ENCODE data around the gene WFIKKN2. TPM values are rescaled to one million over a fixed set of nuclear protein-coding genes. Genes with fewer than 3 reads are reported as not detected.

Gene WFIKKN2
- total RNA-seq, 4 donors from 2014 or later, result 0.16 TPM; not detected in 3

DNA sequence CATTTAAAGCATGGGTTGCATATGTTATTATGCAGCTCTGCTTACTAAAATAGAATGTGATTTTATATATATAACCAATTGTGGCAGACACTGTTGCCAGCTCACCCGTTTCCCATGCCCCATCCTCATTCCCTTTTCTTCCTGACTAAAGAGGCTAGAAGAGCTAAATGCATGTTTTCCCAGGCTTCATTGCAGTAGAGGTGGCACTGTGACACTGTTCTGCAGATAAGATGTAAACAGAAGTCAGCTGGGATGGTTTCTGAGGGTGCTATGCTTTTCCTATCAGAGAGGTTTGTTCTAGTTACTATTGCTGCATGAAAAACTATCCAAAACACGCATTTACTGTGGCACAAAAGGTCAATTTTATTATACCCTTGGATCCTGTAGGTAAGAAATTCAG, 36.5 kb downstream of the WFIKKN2 start:
- TF ChIP-seq, protein P1, sequence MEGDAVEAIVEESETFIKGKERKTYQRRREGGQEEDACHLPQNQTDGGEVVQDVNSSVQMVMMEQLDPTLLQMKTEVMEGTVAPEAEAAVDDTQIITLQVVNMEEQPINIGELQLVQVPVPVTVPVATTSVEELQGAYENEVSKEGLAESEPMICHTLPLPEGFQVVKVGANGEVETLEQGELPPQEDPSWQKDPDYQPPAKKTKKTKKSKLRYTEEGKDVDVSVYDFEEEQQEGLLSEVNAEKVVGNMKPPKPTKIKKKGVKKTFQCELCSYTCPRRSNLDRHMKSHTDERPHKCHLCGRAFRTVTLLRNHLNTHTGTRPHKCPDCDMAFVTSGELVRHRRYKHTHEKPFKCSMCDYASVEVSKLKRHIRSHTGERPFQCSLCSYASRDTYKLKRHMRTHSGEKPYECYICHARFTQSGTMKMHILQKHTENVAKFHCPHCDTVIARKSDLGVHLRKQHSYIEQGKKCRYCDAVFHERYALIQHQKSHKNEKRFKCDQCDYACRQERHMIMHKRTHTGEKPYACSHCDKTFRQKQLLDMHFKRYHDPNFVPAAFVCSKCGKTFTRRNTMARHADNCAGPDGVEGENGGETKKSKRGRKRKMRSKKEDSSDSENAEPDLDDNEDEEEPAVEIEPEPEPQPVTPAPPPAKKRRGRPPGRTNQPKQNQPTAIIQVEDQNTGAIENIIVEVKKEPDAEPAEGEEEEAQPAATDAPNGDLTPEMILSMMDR (IDR thresholded peaks at IDR 0.05; ENCODE audit: low read depth), result no peak

DNA sequence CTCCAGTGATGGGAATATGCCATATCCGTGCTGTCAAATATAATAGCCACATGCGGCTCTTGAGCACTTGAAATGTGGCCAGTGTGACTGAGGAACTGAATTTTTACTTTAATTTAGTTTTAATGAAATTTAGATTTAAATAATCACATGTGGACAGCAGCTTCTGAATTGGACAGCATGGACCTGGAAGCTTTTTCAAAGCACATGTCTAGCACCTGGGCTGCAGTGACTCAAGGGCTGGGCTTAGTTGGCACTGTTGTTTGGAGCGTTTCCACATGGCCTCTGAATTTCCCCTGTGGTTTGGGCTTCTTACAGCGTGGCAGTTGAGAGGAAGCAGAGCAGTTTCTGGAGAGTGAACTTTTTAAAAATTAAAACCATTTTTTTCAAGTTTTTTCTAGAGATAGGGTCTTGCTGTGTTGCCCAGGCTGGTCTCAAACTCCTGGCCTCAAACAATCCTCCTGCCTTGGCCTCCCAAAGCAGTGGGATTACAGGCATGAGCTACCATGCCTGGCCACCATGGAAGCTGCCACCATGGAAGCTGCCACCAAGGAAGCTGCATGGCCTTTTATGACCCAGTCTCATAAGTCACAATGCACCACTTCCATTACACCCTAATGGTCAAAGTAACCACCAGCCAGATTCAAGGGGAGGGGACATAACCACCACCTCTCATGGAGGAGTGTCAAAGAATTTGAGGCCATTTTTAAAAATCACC, 37.5 kb downstream of the WFIKKN2 start:
- TF ChIP-seq, protein P1 (IDR thresholded peaks at IDR 0.05; ENCODE audit: low read depth), result no peak

DNA sequence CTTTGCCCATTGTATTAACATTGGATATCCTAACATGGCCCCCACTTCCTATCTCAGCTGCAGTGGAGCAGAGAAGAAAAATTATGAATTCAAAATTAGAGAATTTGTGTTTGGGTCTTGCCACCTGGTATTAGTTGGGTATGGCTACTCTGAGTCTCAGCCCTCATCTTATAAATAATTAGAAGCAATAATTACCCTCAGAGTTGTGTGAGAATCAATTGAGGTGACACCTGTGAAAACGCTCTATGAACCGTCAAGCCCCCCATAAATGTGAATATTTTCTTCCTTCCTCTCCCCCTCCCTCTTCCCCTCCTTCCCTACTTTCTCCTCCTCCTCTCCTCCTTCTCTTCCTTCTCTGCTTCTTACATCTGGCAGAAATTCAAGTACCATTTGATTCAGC, 39.7 kb downstream of the WFIKKN2 start:
- TF ChIP-seq, protein P1 (IDR thresholded peaks at IDR 0.05; ENCODE audit: low read depth), result no peak

DNA sequence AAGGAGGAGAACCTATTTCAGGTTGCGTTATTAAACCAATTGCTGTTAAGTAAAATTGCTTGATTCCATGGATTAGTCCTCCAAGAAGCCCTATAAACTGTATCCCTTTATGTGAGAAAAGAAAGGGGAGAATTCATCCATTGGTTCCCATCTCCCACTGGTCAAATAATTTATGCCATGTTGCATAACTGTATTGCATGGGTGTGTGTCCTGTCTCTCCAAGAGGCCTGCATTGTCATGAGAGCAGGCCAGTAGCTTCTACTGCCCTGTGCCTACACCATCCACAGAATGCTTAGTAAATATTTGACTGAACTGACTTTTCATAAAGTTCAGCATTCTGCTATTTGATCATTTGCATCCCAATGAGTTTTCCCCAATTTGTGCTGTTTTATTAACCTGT, 42.5 kb downstream of the WFIKKN2 start:
- TF ChIP-seq, protein P1 (IDR thresholded peaks at IDR 0.05; ENCODE audit: low read depth), result no peak

DNA sequence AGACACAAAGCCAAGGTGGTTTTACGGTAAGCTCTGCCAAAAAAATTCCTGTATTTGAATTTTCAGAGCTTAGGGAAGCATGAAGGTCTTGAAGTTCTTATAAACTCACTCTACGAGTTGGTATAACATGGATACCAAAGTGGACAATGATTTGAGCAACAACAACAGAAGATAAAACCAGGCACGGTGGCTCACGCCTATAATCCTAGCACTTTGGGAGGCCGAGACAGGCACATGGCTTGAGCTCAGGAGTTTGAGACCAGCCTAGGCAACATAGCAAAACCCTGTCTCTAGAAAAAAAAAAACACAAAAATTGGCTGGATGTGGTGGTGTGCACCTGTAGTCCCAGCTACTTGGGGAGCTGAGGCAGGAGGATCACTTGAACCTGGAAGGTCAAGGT, 43.7 kb downstream of the WFIKKN2 start:
- TF ChIP-seq, protein P1 (IDR thresholded peaks at IDR 0.05; ENCODE audit: low read depth), result no peak

DNA sequence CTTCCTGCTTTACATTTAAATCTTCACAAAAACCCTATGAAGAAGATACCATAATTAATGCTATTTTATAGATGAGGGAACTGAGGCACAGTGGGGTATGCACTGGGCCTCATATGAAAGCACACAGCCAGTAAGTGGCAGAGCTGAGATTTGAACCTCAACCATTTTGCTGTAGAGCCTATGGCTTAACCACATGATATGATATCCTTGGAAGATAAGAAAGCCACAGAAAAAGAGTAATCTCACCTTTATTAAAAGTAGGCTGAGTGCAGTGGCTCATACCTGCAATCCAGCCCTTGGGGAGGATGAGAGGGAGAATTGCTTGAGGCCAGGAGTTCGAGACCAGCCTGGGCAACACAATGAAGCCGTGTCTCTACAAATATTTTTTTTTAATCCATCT, 45.8 kb downstream of the WFIKKN2 start:
- TF ChIP-seq, protein P1 (IDR thresholded peaks at IDR 0.05; ENCODE audit: low read depth), result no peak

DNA sequence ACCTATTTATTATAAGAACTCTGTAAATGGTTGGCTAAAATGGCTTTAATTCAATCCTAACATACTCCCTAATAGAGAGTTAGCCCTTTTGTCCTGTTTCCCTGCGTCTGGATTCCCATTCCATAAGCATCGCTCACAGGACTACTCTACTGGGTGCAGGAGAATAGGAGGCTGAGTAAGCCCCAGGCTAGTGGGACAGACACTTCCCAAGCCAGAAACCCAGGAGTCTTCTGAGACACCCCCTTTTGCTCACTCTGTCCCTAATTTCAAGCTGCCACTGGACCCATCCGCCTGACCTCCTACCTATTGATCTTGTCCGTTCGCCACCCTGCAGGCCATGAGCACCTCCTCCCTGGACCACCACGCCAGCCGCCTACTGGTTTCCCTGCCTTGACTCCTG, 47.5 kb downstream of the WFIKKN2 start:
- TF ChIP-seq, protein P1 (IDR thresholded peaks at IDR 0.05; ENCODE audit: low read depth), result no peak
